Measurements from ENCODE around the gene TMEM208.

The TMEM208 gene

DNA sequence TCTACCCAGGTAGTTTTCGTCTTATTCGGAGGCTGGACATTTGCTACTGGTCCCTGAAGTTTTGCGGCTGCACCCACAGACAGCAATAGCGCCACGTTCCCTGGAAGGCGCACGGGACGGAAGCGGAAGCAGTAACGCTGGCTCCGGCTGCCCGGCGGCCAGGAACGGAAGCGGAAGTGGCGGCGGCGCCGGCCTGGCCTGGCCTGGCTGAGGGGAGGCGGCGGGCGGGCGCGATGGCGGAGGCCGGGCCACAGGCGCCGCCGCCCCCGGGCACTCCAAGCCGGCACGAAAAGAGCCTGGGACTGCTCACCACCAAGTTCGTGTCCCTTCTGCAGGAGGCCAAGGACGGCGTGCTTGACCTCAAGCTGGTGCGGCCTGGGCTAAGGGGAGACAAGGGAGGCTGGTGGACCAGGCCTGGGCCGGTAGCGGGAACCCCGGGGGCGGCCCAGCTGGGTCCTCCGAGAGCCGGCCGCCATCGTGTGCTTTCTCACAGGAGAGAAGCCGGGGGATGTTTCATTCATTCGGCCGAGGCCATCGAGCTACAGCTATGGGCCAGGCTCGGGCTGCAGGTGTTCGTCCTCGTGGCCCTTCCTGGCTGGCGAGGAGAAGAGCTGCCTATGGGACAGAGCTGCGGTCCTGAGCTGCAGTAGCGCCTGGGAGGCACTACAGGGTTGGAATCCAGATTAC lies 34.8 kb upstream of the TMEM208 start, which contains the start of gene E2F4:
Gene E2F4 (plus strand): TSS at position 161 of the 687 bp plus-strand sequence. CDS start 73 bp downstream, at position 234.
- peak; percentile 84 to 89 for DNase-seq (ENCODE audit: low read depth in 2 of 2)

DNA sequence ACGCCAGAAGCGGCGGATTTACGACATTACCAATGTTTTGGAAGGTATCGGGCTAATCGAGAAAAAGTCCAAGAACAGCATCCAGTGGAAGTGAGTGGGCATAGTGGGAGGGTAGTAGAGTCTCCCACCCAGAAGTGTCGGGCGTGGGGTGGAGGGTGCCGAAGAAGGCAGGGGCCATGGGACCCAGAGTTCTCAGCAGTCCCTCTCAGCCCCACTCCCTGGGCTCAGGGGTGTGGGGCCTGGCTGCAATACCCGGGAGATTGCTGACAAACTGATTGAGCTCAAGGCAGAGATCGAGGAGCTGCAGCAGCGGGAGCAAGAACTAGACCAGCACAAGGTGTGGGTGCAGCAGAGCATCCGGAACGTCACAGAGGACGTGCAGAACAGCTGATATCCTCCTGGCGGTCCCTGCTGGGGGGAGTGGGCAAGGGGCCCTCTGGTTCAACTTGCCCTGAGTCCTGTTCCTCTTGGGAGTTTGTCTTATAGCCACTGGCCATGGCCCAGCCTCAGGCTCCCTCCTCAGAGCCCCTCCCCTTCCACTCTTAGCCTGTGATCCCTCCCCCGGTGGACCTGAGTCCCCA lies 34.1 kb upstream of the TMEM208 start:
- DNase-seq (ENCODE audit: low read depth in 2 of 2): no peak

DNA sequence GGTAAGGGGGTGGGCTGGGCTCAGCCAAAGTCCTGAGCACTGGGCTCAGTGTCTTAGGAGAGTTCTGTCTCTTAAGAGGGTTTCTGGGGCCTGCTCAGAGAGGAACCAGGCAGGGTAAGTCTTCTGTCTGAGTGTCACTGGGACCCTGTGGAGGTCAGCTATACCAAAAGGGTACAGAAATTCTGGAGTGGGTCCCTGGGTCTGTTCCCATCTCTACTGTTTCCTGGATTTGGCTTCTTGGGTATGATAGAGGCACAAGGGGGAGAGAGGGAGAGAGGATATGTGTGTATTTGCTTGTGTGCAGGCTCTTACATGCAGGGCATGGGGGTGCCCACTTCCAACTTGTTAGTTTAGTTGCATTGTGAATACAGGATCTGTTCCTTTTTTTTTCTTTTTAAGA lies 33.4 kb upstream of the TMEM208 start:
- no peak for DNase-seq (ENCODE audit: low read depth in 2 of 2)

DNA sequence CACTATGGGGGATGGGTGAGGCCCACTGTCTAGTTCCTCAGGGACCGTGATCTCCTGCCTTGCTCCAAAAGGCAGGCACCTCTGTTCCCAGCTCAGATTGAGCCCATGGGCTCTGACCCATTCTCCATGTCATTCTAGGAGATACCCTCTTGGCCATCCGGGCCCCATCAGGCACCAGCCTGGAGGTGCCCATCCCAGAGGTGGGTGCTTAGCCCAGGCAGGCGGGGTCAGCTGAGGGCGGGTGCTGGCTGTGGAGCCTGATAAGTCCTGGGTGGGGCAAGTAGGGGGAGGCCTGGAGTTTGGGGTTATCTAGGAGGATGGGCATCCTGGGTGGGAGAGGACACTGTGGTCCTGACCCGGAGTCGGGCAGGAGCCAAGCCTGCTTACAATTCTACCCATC lies 32.7 kb upstream of the TMEM208 start:
- no peak for DNase-seq (ENCODE audit: low read depth in 2 of 2)

DNA sequence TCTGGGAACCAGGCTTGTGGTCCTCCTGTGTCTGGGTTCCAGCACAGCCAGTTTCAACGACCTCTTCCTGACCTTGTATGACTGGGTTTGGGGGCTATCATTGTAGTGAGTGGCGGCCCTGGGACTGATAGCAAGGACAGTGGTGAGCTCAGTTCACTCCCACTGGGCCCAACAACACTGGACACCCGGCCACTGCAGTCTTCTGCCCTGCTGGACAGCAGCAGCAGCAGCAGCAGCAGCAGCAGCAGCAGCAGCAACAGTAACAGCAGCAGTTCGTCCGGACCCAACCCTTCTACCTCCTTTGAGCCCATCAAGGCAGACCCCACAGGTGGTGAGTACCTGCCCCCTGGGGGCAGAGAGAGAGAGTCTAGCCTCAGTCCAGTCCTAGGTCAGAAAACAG lies 31.3 kb upstream of the TMEM208 start:
- DNase-seq (ENCODE audit: low read depth in 2 of 2): no peak

DNA sequence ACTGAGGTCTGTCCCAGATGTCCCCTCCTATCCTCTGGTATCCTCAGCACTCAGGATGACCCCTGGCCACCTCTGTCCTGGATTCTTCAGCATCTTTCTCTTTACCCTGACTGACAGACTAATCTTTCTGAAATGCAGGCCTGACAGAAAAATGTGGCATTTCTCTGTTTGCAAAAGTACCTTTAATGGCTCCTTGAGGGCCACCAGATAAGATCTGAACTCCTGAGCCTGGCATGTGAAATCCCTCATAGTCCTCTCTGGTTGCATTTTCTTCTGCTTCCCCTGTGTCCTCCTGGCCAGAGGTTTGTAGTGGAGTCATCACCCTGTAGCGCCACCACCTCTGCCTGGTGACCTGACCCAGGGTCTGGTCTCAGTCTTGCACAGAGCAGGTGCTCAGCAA lies 30.0 kb upstream of the TMEM208 start:
- DNase-seq (ENCODE audit: low read depth in 2 of 2): no peak

DNA sequence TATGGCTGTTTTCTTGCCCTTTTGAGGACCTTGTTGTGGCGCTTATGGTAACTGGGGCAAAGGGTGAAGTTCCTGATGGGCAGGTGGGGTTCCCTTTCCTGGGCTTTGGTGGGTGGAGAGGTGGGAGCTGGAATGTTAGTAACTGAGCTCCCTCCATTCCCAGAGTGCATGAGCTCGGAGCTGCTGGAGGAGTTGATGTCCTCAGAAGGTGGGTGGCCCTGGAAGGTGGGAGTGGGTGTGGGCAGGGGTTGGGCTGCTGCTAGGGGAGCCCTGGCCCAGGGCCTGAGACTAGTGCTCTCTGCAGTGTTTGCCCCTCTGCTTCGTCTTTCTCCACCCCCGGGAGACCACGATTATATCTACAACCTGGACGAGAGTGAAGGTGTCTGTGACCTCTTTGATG lies 29.2 kb upstream of the TMEM208 start:
- no peak for DNase-seq (ENCODE audit: low read depth in 2 of 2)

DNA sequence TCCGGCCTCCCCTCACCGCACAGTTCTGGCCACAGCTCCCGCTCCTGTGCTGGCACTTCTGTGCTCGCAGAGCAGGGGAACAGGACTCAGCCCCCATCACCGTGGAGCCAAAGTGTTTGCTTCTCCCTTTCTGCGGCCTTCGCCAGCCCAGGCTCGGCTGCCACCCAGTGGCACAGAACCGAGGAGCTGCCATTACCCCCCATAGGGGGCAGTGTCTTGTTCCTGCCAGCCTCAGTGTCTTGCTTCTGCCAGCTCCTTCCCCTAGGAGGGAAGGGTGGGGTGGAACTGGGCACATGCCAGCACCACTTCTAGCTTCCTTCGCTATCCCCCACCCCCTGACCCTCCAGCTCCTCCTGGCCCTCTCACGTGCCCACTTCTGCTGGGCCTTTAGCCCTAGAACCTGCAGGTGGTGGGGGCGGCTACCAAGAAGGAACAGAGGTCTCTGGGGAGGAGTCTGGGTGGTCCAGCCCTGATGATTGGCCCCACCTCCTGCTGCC lies 28.6 kb upstream of the TMEM208 start:
- no peak for DNase-seq (ENCODE audit: low read depth in 2 of 2)

DNA sequence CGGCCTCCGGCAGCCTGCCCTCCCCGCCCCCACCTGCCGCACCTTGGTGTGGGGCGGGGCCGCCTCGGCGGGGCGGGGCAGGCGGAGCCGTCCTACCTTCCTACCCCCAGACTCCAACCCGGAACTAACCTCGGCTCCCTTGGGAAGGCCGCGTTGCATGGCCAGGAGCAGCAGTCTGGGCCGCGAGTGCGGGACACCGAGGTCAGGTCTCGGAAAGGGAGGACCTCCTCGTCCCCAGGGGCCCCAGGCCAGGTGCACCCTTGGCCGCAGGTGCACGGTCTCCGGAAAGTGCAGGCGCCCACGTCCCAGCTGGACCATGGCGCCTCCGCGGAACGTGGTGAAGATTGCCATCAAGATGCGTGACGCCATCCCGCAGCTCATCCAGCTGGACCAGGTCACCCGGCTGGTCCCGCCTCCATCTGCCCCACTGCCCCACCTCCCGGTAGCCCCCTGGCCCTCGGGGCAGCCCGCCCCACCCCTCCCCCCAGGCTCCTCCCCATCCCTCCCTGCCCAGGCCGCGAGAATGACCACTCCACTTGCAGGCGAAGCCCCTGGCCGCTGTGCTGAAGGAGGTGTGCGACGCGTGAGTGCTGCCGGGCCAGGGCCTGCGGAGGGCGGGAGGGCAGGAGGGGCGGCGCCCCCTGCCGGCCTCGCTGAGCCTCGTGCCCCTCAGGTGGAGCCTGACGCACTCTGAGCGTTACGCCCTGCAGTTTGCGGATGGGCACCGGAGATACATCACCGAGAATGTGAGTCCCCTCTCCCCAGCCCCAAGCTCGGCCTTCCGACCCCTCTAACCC lies 27.7 kb upstream of the TMEM208 start, which contains the start of gene ELMO3:
Gene ELMO3 (plus strand): TSS at position 121 of the 797 bp plus-strand sequence. CDS start 196 bp downstream, at position 317.
- DNase-seq (ENCODE audit: low read depth in 2 of 2): no peak

DNA sequence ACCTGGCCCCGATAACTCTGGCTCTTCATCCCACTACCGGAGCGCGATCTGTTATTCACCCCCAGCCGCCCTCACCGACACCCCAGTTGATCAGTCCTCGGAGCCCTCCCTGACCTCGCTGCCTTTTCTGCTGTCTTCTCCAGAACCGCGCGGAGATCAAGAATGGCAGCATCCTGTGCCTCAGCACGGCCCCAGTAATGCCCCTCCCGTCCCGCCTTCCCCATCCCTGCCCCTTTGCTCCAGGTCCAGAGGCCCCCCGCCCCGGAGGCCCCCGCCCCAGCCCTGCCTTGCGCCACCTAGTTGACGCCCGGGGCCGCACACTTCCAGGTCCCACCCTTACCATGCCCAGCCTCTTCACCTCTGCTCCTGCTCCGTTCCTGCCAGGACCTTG lies 27.1 kb upstream of the TMEM208 start:
- no peak for DNase-seq (ENCODE audit: low read depth in 2 of 2)

DNA sequence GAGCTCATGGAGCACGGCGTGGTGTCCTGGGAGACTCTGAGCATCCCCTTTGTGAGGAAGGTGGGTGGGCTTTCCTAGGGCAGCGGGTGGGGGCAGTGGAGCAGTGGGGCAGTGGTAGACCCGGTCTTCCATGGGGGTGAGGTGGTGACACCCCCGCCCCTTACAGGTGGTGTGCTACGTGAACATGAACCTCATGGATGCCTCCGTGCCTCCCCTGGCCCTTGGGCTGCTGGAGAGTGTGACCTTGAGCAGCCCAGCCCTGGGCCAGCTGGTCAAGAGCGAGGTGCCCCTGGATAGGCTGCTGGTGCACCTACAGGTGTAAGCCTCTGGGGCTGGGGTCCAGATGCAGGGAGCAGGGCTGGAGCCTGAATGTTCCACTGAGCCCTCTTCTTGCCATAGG lies 26.4 kb upstream of the TMEM208 start:
- no peak for DNase-seq (ENCODE audit: low read depth in 2 of 2)

DNA sequence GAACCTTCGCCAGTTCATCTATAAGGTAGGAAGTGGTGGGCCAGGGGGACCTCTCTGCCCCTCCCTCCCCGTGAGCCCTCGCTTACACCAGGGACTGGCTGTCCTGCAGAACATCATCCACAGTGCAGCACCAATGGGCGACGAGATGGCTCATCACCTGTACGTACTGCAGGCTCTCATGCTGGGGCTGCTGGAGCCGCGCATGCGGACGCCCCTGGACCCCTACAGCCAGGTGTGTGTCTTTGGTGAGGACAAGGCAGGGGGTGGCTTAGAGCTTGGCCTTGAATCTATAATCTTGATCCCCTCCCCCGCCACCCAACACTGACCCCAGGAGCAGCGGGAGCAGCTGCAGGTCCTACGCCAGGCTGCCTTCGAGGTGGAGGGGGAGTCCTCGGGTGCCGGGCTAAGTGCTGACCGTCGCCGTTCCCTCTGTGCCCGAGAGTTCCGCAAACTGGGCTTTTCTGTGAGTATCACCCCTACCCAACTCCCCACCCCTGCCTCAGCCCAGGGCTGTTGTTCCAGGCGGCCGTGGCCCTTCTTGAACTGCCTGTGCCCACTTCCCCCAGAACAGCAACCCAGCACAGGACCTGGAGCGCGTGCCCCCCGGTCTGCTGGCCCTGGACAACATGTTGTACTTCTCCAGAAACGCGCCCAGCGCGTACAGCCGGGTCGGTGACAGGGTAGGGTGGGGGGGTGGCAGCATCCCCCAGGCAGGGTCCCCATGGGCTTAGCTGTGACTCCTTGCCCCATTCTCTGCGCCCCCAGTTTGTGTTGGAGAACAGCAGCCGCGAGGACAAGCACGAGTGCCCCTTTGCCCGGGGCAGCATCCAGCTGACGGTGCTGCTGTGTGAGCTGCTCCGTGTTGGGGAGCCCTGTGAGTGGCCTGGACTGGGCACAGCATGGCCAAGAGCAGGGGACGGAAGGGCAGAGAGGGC lies 25.3 kb upstream of the TMEM208 start:
- DNase-seq (ENCODE audit: low read depth in 2 of 2): no peak

DNA sequence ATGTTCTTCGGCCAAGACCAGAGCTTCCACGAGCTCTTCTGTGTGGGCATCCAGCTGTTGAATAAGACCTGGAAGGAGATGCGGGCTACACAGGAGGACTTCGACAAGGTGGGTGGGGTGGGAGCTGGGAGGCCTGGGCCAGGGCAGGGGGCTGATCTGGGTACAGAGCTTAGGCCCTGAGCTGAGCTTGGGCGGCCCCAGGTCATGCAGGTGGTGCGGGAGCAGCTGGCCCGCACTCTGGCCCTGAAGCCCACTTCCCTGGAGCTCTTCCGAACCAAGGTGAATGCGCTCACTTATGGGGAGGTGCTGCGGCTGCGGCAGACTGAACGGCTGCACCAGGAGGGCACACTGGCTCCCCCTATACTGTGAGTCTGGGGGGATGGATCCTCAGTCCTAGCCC lies 24.5 kb upstream of the TMEM208 start:
- no peak for DNase-seq (ENCODE audit: low read depth in 2 of 2)

DNA sequence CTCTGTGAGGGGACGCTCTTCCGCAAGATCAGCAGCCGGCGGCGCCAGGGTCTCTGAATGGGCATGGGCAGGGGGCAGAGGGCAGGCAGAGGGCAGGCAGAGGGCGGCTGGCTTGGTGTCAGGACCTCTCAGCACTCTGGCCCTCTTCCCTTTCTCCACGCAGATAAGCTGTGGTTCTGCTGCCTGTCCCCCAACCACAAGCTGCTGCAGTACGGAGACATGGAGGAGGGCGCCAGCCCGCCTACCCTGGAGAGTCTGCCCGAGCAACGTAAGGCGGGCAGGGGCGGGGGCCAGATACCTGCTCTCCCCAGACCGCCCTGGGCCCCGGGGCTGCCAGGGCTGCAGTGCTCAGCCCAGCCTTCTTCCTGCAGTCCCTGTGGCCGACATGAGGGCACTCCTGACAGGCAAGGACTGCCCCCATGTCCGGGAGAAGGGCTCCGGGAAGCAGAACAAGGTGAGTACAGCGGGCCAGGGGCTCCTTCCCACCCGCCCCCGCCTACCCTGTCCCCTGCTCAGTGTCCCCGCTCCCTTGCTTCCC lies 23.9 kb upstream of the TMEM208 start:
- DNase-seq (ENCODE audit: low read depth in 2 of 2): no peak

DNA sequence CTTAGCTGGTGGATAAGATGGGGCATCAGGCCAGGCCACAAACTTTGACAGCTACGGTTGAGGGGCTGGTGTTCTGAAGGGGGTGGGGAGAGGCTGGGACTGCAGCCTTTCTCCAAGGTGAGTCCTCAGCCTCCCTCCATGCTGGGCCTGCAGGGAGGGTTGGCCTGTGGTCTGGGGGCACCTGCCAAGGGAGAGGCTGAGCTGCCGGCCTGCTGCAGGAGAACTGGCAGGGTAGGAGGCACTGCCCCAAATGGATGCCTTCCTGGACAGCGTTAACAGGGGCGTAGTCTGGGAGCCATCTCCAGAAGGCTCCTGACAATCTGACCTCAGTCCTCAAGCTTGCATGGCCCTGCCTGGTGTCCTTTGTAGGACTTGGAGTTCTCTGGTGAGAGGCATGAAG lies 22.9 kb upstream of the TMEM208 start:
- DNase-seq (ENCODE audit: low read depth in 2 of 2): no peak

DNA sequence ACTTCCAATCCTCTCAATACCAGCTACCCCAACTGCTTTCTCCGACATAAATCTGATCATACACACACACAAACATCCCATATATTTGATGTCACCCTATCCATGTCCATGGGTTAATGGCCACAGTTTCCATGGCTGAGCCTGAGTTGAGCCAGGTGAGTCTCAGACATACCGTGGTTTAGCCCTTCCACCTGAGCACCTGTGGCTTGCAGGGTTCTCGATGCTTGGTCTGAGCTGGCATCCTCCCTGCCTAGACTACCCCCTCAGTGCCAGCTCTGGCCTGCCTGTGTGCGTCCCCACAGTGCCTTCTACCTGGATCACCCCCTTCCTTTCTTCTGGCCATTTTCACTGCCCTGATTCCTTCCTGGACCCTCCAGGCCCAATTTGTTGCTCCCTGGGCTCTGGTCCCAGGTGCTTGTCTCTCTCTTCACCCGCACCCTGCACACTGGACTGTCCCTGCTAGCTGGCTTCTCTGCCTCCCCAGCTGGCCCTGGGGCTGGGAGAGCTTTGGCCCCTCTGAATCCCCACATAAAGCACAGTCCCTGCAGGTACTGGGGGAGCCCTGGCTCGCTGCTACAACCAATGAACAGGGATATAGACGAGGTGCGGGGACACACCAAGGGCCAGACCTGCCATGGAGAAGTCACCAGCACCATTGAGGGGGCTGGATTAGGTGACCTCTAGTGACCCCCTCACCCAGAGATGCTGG lies 20.6 kb upstream of the TMEM208 start:
- DNase-seq (ENCODE audit: low read depth in 2 of 2): no peak

DNA sequence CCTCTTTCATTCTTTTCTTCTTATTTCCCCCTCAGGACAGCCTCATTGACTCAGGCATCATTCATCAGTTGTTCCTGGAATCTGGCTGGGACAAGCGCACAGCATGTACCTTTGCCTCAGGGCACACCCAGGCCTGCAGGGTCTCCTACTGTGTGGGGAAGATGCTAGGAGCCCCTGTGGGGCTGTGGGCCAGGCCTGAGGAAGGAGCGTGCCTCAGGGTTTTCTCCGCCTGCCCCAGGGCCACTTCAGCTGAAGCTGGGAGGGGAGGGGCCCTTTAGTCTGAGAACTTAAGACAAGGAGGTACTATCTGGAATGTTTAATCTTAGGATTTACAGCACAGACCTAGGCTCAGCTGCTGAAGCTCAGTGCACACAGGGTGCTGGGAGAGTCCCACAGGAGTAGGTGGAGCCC lies 20.1 kb upstream of the TMEM208 start:
- DNase-seq (ENCODE audit: low read depth in 2 of 2): no peak

DNA sequence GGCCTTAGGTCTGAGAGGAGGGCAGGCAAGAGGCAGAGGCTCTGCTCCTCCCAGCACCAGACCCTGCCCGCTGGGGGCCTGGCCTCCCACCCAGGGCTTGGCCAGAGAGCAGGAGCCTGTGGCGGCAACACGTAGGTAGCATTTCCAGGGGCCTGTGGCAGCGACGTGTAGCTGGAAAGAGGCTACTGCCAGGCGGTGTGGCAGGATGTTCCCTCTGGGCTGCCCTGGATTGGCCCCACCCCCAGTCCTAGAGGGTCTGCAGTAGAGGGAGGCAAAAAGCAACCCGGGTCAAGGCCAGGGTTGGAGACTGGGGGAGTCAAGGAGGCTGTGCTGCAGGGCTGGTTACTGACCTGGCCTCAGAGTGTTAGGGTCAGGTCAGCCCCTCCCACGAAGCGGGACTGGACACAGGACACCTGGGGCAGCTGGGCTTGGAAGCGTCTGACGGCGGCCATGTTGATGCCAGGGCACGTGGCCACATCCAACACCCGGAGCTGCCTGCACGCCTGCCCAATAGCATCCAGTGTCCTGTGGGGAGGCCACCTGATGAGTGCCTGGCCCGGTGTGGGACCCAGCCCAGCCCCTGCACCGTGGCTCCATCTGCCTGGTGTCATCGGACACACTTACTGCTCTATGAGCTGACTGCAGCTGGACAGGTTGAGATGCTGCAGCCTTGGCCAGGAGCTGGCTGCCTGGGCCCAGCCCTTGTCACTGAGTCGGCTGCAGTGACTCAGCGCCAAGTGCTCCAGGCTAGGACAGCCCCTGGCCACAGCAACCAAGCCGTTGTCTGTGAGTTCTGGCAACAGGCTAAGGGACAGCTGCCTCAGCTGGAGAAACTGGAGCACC lies 19.5 kb upstream of the TMEM208 start:
- no peak for DNase-seq (ENCODE audit: low read depth in 2 of 2)

DNA sequence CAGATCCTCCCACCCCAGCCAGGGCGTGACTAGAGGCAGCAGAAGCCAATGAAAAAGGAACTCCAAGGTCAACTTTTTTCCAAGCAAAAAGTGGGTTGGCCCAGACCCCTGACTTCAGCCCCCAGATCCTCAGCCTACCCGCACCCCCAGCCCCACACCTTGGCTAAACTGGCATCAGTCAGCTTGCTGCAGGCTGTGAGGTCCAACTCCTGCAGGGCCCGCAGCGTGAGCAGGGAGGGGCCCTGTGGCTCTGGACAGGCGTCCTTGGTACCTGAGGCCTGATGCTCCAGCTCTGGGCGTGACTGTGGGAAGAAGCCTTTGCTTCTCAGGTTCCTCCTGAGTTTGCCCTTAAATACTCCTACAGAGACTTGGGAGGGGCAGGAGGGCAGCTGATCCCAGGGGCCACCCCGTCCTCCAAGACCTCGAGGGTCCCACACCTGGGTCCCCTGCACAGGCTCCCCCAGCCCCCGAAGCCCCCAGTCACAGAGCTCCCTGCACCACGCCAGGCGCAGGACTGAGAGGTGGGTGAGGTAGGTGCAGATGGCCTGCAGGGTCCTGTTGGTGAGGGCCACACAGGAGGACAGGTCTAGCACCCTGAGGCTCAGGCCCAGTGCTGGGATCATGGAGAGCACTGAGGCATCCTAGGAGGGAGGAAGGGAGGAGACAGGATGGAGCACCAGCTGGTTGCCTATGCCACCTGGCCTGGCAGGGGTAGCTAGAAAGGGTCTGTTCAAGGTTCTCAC lies 18.6 kb upstream of the TMEM208 start:
- no peak for DNase-seq (ENCODE audit: low read depth in 2 of 2)
